Body of pancreas (tissue), 4 donors: ENCODE results near the gene RPA1. TPM values are rescaled to one million over a fixed set of nuclear protein-coding genes. Genes with fewer than 3 reads are reported as not detected.

Source experiments
- ATAC-seq: fragments of 150-250 bp; one replicate; pipeline ENCODE4 v1.9.1; 2016
- DNase-seq, 4 donors: peaks; one replicate each; pipeline ENCODE4 v3.0.0-alpha.2; 2019
- H3K27ac ChIP-seq, 4 donors: fragments of 200-600 bp; sonication (generic); 1 replicate in 3 of 4; 2 replicates in 1 of 4; pipeline versions ENCODE4 v1.5.1 to v1.6.1; 2016 to 2019; ENCODE audit warnings: mild to moderate bottlenecking in 1 of 4, mixed read lengths in 1 of 4, moderate library complexity in 1 of 4
- H3K27me3 ChIP-seq, 2 donors: fragments of 200-600 bp; sonication (generic); one replicate each; pipeline ENCODE4 v1.6.0; 2016; ENCODE audit warnings: mild to moderate bottlenecking in 1 of 2
- H3K36me3 ChIP-seq, 2 donors: fragments of 200-600 bp; sonication (generic); replicated peaks in 1 of 2; 2 replicates each; pipeline ENCODE4 v1.5.1; 2016; ENCODE audit warnings: low read depth in 2 of 2; ENCODE audit not compliant: insufficient read depth in 1 of 2
- H3K4me1 ChIP-seq: fragments of 200-600 bp; sonication (generic); one replicate; pipeline ENCODE4 v1.6.0; 2016
- H3K4me3 ChIP-seq, 2 donors: fragments of 200-600 bp; sonication (generic); 1 replicate in 1 of 2; 2 replicates in 1 of 2; pipeline ENCODE4 v1.5.1; 2016 to 2019
- H3K9me3 ChIP-seq, 3 donors: fragments of 200-600 bp; sonication (generic); 1 replicate in 2 of 3; 2 replicates in 1 of 3; pipeline ENCODE4 v1.5.1; 2016
- CTCF ChIP-seq, 7 experiments: fragments of 450-650 bp in 4 of 7; fragments of 200-600 bp in 3 of 7; sonication (generic) in 3 of 7; IDR thresholded peaks; one replicate each; pipeline ENCODE4 v1.5.1; 2016 to 2019; ENCODE audit warnings: antibody characterized with exemption in 7 of 7
- POLR2A ChIP-seq, 3 donors: fragments of 450-650 bp; IDR thresholded peaks; one replicate each; pipeline ENCODE4 v1.6.1; 2016; ENCODE audit warnings: antibody characterized with exemption in 3 of 3, mild to moderate bottlenecking in 2 of 3
- WGBS, 2 donors: methylation state at CpG; one replicate each; pipeline ENCODE4 v1.1.5; 2017; 5-methylcytosine and 5-hydroxymethylcytosine counted together
- intact Hi-C: fragments of 100-400 bp; cut with DNase I; formaldehyde crosslinking; loops from one replicate; pipeline ENCODE4 v1.15.1; 2023
- total RNA-seq, 2 donors: library from RNA; depleted of rRNA; stranded (reverse); fragments of >200 nt; gene quantifications; one replicate each; pipeline ENCODE4 v1.1.0, GENCODE V29; 2016

Gene RPA1
- total RNA-seq, 2 donors from 2014 or later, result 8.9 to 11.9 TPM

- H3K4me3 ChIP-seq, result no peak overlapping the region
- ATAC-seq, result no peak
- TF ChIP-seq CTCF (IDR thresholded peaks at IDR 0.05) (no peak), POLR2A (IDR thresholded peaks at IDR 0.05) (no peak)
- intact Hi-C loops, result no loop called here
- DNase-seq, result no peak
- H3K4me1 ChIP-seq, result no peaks in the 10 kb centered on the region
- no peaks in the 10 kb centered on the region for H3K36me3 ChIP-seq
- H3K9me3 ChIP-seq, result no peaks in the 10 kb centered on the region
- H3K27me3 ChIP-seq, result no peaks in the 10 kb centered on the region
- WGBS, 2 donors, result 72 to 83% methylated on average over 6 to 22 of the region's 22 CpGs
- H3K27ac ChIP-seq, result no peak overlapping the region
Measured at GRCh38 chr17:1947229-1947742, 117.5 kb downstream of the RPA1 start.

DNA sequence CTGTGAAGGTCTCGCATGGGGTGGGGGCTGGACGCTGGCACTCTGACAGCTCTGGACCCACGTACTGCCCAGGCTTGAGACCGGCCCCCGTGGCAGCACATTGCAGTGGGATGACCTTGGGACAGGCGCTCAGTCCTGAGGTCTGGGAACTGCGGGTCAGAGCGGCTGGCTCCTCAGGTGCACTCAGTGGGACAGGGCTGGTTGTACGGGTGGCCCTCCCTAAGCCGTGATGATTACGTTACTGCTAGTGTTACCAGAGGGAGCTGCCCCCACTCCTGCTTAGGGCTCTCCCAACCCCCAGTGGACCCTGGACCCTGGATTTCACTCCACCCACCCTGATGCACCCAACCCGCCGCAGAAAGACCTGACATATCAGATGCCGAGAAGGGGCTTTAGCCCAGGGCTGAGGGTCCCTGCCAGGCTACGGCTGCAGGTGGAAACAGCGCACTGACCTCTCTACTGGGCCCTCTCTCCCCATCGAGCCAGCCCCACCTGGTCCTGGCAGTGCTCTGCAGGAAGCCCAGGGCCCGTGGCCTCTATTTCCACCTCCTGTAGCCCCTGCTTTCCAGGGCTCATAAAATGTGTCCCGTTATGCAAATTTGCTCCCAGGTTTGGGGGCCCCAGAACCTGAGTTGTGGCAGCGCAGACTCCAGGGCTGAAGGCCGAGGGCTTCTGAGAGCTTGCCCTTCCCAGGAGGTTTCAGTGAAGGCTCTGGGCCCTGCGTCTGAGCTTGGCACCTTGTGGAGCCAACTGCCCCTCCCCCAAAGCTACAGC lies 118.1 kb downstream of the RPA1 start:
- ATAC-seq, result no peak
- TF ChIP-seq CTCF (IDR thresholded peaks at IDR 0.05), result no peak
- TF ChIP-seq POLR2A (IDR thresholded peaks at IDR 0.05), result no peak
- H3K36me3 ChIP-seq, result no peaks in the 10 kb centered on the region

GRCh38 chr17:1948517-1948825 lies 118.7 kb downstream of the RPA1 start:
- ATAC-seq (no peak), DNase-seq (no peak)
- Histone ChIP-seq H3K4me1 (no peaks in the 10 kb centered on the region), H3K27me3 (no peaks in the 10 kb centered on the region), H3K9me3 (no peaks in the 10 kb centered on the region), H3K27ac (no peak overlapping the region), H3K36me3 (no peaks in the 10 kb centered on the region), H3K4me3 (no peak overlapping the region)
- WGBS, 2 donors, result 76 to 90% methylated on average over 6 of the region's 14 CpGs
- TF ChIP-seq CTCF (IDR thresholded peaks at IDR 0.05) (no peak), POLR2A (IDR thresholded peaks at IDR 0.05) (no peak)
- intact Hi-C loops, result no loop called here

More for the DNA sequence above, 118.1 kb downstream of the RPA1 start:
- Histone ChIP-seq H3K27ac (no peak overlapping the region), H3K4me3 (no peak overlapping the region), H3K9me3 (no peaks in the 10 kb centered on the region), H3K4me1 (no peaks in the 10 kb centered on the region), H3K27me3 (no peaks in the 10 kb centered on the region)
- WGBS, 2 donors, result 77 to 89% methylated on average over 9 to 22 of the region's 22 CpGs
- intact Hi-C loops, result no loop called here
- DNase-seq, result no peak

Other genes with a start within 250 kb of the RPA1 start
- 10 to 100 TPM in 1 of 2 donors, 1 to 10 TPM in 1; 9.6 to 22.4 TPM for gene SLC43A2, start 201.2 kb upstream of the RPA1 start, total RNA-seq
- 10 to 100 TPM in 1 of 2 donors, 1 to 10 TPM in 1; 9.1 to 15.5 TPM for gene SCARF1, start 184.3 kb upstream of the RPA1 start, total RNA-seq
- gene RILP, start 180.1 kb upstream of the RPA1 start, total RNA-seq, result 10 to 100 TPM; 21.0 to 68.2 TPM
- gene PRPF8, start 145.1 kb upstream of the RPA1 start, total RNA-seq, result 100 to 1,000 TPM in 1 of 2 donors, 10 to 100 TPM in 1; 84.7 to 100 TPM
- gene TLCD2, start 119.6 kb upstream of the RPA1 start, total RNA-seq, result 1 to 10 TPM; 1.6 to 2.6 TPM
- 10 to 100 TPM; 15.6 to 31.6 TPM for gene WDR81, start 105.3 kb upstream of the RPA1 start, total RNA-seq
- 1 to 10 TPM; 5.9 to 8.8 TPM for gene SERPINF2, start 87.1 kb upstream of the RPA1 start, total RNA-seq
- gene SERPINF1, start 67.9 kb upstream of the RPA1 start, total RNA-seq, result 100 to 1,000 TPM; 146 to 194 TPM
- gene SMYD4, start 103 bp upstream of the RPA1 start, total RNA-seq, result 1 to 10 TPM; 4.0 to 7.0 TPM
- 1 to 10 TPM; 3.1 to 3.6 TPM for gene RTN4RL1, start 195.3 kb downstream of the RPA1 start, total RNA-seq
- 10 to 100 TPM; 34.8 to 77.8 TPM for gene DPH1, start 200.1 kb downstream of the RPA1 start, total RNA-seq
- gene OVCA2, start 212.0 kb downstream of the RPA1 start, total RNA-seq, result 10 to 100 TPM; 17.1 to 36.3 TPM
- gene HIC1, start 225.1 kb downstream of the RPA1 start, total RNA-seq, result 10 to 100 TPM in 1 of 2 donors, 1 to 10 TPM in 1; 9.6 to 18.1 TPM